M059J (cell line): ENCODE results near the gene ZNF268. TPM values are rescaled to one million over a fixed set of nuclear protein-coding genes. Genes with fewer than 3 reads are reported as not detected.
"Not testable (repeated sequence)": the region's sequence is repeated elsewhere in the genome, so short reads cannot be mapped to it uniquely, and the experiment has no call there.

ENCODE experiments used
- DNase-seq: peaks from one replicate; pipeline ENCODE4 v3.0.0-alpha.2; 2012; ENCODE audit warnings: low read depth
- total RNA-seq: library from RNA; depleted of rRNA; stranded (reverse); fragments of >200 nt; shearing (Covaris generic); gene quantifications from 2 replicates; pipeline ENCODE4 v1.2.3, GENCODE V29; 2014; rRNA removed

Gene ZNF268
- total RNA-seq, 1 experiment from 2014 or later, result 16.2 TPM

DNA sequence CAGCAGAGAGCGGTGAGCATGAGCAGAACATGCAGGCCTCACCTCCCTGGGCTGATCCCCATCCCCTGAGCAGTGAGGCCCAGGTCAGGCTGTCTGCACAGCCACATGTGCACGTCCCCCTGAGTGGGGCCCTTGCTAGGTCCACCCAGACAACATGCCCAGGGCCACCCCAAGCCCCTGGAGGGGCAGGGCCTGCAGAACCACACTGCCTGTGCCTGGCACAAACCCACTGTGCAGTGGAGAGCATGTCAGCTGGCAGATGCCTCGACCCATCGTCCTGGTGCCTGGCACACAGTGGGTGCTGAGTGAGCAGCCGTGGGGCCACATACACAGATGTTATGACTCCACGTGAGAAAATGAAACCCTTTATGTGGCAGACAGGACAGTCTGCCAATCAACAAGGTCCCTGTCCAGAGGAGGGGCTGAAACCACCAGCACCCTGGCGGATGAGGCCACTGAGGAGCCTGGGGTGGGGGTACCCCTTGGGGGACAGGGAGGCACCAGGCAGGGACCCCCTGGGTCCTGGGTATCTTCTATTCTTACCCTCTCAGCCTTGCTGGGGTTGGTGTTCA lies 46.1 kb downstream of the ZNF268 start:
- no peak for DNase-seq

- no peak for DNase-seq
Observed at GRCh38 chr12:133231001-133231400, 49.7 kb downstream of the ZNF268 start.

GRCh38 chr12:133233006-133233405 lies 51.7 kb downstream of the ZNF268 start:
- DNase-seq, result no peak

DNA sequence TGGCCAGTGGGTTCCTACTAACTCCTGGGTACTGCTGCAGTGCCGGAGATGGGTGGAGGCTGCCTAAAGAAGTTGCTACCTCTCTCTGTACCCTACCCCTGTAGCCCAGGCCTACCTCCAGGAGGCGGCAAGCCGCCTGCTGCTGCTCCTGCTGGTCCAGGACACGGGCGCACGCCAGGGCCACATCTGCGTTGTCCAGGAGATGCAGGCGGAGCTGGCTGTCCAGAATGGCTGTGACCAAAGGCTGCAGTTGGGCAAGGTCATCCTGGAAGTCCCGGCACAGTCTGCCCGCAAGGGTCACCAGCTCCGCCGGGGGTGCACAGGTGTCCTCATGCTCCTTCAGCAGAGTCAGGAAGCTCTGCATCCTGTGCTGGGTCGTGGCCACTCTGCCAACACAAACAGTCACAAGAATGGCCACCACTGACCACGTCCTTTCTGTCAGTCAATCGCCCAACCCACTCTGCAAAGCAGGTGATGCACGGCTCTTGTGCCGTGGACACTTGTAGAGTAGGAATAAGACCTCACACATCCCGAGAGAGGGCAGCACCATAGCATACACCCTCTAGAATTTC lies 52.8 kb downstream of the ZNF268 start:
- DNase-seq, result no peak

DNA sequence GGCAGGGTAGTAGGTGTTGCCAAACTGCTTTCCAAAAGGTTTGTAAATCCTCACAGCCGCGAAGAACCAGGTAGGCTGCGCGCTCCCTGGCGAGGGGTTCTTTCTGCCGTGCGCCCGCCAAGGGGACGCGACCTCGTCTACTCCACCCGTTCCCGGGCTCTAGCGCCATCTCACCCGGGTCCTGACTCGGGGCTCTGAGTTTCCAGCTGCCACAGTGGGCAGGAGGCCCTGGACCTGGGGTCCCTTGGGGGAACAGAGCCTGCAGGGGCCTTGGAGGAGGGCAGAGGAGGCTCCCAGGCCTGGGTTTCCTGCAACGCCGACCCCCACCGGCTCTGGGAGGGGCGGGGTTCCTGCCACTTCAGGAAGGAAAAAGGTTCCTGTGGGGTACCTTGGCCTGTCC lies 53.7 kb downstream of the ZNF268 start:
- no peak for DNase-seq

GRCh38 chr12:133235401-133236112 lies 54.3 kb downstream of the ZNF268 start, which contains the start of gene ANHX:
Gene ANHX (minus strand): TSS chr12:133235877. CDS start chr12:133234356, 1,521 bp downstream.
- DNase-seq, result no peak

DNA sequence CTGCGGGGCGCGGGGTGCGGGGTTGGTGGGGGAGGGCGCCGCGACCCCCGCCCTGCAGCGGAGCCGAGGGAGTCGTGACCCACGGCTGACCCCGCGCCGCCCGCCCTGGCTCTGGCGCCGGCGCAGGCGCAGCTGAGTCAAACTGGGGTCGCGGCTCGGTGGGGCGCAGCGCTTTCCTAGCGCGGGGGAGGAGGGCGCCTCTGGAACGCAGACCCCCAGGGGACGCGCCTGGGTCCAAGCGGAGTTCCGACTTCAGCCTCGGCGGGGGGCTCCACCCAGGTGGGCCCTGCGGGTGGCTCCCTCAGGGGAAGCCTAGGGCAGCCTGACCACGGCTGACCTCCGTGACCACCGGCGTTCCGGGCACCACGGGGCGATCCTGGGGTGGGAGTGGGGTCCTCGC lies 54.8 kb downstream of the ZNF268 start:
- no peak for DNase-seq

GRCh38 chr12:133236556-133236955 lies 55.3 kb downstream of the ZNF268 start:
- no peak for DNase-seq

DNA sequence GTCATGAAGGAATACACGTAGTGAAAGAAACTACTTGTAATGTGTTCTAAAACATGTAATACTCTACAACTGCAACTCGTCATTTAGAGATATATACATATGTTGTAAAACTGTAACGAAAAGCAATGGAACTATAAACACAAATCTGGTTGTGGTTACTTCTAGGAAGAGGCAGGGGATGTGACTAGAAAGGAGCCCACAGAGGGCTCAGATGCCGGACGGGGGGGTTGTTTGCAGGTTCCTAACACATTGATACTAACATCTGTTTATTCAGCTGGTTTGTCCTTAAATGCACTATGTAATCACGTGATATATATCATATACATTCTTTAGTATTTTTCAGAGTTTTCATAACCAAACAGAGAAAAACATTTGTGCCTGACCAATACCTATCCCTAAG lies 70.4 kb downstream of the ZNF268 start:
- DNase-seq, result no peak

- DNase-seq, result not testable (repeated sequence)
Observed at GRCh38 chr12:133255833-133256232, 74.5 kb downstream of the ZNF268 start.

GRCh38 chr12:133256321-133256720 lies 75.0 kb downstream of the ZNF268 start:
- no peak for DNase-seq

GRCh38 chr12:133264173-133264572 lies 82.9 kb downstream of the ZNF268 start:
- DNase-seq, result no peak

Other genes starting within 250 kb of the ZNF268 start
- gene ZNF605, start 225.2 kb upstream of the ZNF268 start, total RNA-seq, result 2.0 and 6.4 TPM in 2 replicates
- gene ZNF26, start 195.1 kb upstream of the ZNF268 start, total RNA-seq, result 4.0 and 10.7 TPM in 2 replicates
- 9.8 and 12.1 TPM in 2 replicates for gene ZNF84, start 144.0 kb upstream of the ZNF268 start, total RNA-seq
- gene ZNF140, start 100.6 kb upstream of the ZNF268 start, total RNA-seq, result 10.7 and 15.7 TPM in 2 replicates
- 0.32 and 0.44 TPM in 2 replicates for gene ZNF891, start 51.2 kb upstream of the ZNF268 start, total RNA-seq
- 3.7 and 8.7 TPM in 2 replicates for gene ZNF10, start 50.9 kb upstream of the ZNF268 start, total RNA-seq
- not detected in 2 replicates for gene ANHX, start 54.4 kb downstream of the ZNF268 start, total RNA-seq